Heart right ventricle (tissue), 16 donors: ENCODE data around the gene GMPR. TPM values are rescaled to one million over a fixed set of nuclear protein-coding genes. Genes with fewer than 3 reads are reported as not detected.
A peak's percentile ranks its signal among the peaks of the same experiment; 100 is the strongest.

ENCODE experiments used
- ATAC-seq, 8 donors: fragments of 200-7000 bp; cut with Tn5 transposase; one replicate each; pipeline ENCODE4 v1.9.1; 2020; ENCODE audit warnings: mild to moderate bottlenecking in 8 of 8, moderate library complexity in 8 of 8, moderate number of reproducible peaks in 1 of 8
- DNase-seq, 2 donors: peaks; one replicate each; pipeline ENCODE4 v3.0.0-alpha.2; 2020
- H3K27ac ChIP-seq, 10 donors: fragments of 200-600 bp; sonication (generic) in 2 of 10; one replicate each; pipeline versions ENCODE4 v1.5.0 to v1.8.0; 2020 to 2022; ENCODE audit warnings: mild to moderate bottlenecking in 3 of 10
- H3K27me3 ChIP-seq, 7 donors: fragments of 200-600 bp; one replicate each; pipeline ENCODE4 v1.8.0; 2021 to 2022; ENCODE audit warnings: mild to moderate bottlenecking in 2 of 7
- H3K36me3 ChIP-seq, 9 donors: fragments of 200-600 bp; sonication (generic) in 1 of 9; one replicate each; pipeline versions ENCODE4 v1.5.0 to v1.8.0; 2020 to 2022; ENCODE audit warnings: mild to moderate bottlenecking in 2 of 9
- H3K4me1 ChIP-seq, 9 donors: fragments of 200-600 bp; sonication (generic) in 1 of 9; one replicate each; pipeline versions ENCODE4 v1.5.0 to v1.8.0; 2020 to 2022; ENCODE audit warnings: mild to moderate bottlenecking in 4 of 9
- H3K4me3 ChIP-seq, 10 donors: fragments of 200-600 bp; sonication (generic) in 2 of 10; one replicate each; pipeline versions ENCODE4 v1.5.0 to v1.8.0; 2020 to 2022; ENCODE audit warnings: mild to moderate bottlenecking in 7 of 10, moderate library complexity in 2 of 10
- H3K9me3 ChIP-seq, 11 donors: fragments of 200-600 bp in 10 of 11; sonication (generic) in 2 of 11; one replicate each; pipeline versions ENCODE4 v1.5.0 to v1.8.0; 2013 to 2022; ENCODE audit warnings: mild to moderate bottlenecking in 2 of 11, control low read depth in 1 of 11, moderate library complexity in 1 of 11
- CTCF ChIP-seq, 9 donors: fragments of 200-600 bp; sonication (generic) in 2 of 9; IDR thresholded peaks; one replicate each; pipeline versions ENCODE4 v1.5.0 to v1.8.0; 2021 to 2022; ENCODE audit warnings: antibody characterized with exemption in 9 of 9, mild to moderate bottlenecking in 5 of 9, moderate library complexity in 1 of 9
- WGBS, 2 donors: extraction: QIAGEN DNeasy Blood & Tissue Kit; methylation state at CpG; one replicate each; pipeline ENCODE4 v1.1.7; 2013; ENCODE audit warnings: inconsistent platforms in 1 of 2; 5-methylcytosine and 5-hydroxymethylcytosine counted together
- intact Hi-C, 10 donors: fragments of 100-400 bp; cut with DNase I; formaldehyde crosslinking; loops; one replicate each; pipeline versions ENCODE4 v1.11.1 to v1.14.2; 2022
- polyA plus RNA-seq, 2 donors: library from polyadenylated mRNA; stranded (reverse); fragments of 200-250 nt; gene quantifications; one replicate each; pipeline ENCODE4 v1.2.3, GENCODE V29; 2013
- total RNA-seq, 10 donors: library from RNA; stranded (reverse); fragmentation: NEBNext Ultra II Directional in 3 of 10; extraction: Animal tissue kit (Norgen Biotek cat#: 25700) in 3 of 10; gene quantifications; one replicate each; pipeline versions ENCODE4 v1.2.1 to v1.2.4, GENCODE V29; 2021 to 2023
- donor health status: Arrhythmogenic right ventricular cardiomyopathy.
- donor health status: ischemic (EF 13 %, LVEDD 7.1; RV severe dilation, severe dysfunction).
- donor health status: healthy with polysubstance abuse.
- donor health status: DM: no; HTN: yes; CAD: no.
- donor health status: DM: no; HTN: no; CAD: no.
- donor health status: ischemic (EF 25% LVEDD 6.9; RV normal size, moderate dysfunction).
- donor health status: ischemic (EF 25% LVEDD 5.7; RV mildly dilated, moderate dysfunction).
- donor health status: healthy.
- donor health status: DM: yes; HTN: yes; CAD: no.
- donor health status: Ischemic cardiomyopathy.
- donor health status: ischemic (EF 35%, LVEDD 5.7; RV mildly dilated, moderate dysfunction).
- donor health status: nonischemic (EF 11% LVEDD 7.7; RV severe dilation, severe dysfunction).
- donor health status: DM: yes; HTN: yes; CAD: no.
- donor health status: PGD.
- donor health status: ischemic (EF 29% LVEDD 5.4; RV normal size, mild dysfunction).
- donor health status: nonischemic (EF 23%, LVEDD 6.1; RV moderate dilation, normal function).

Gene GMPR
- total and polyA plus RNA-seq, 12 donors, result 74.1 to 334 (median 104) TPM

DNA sequence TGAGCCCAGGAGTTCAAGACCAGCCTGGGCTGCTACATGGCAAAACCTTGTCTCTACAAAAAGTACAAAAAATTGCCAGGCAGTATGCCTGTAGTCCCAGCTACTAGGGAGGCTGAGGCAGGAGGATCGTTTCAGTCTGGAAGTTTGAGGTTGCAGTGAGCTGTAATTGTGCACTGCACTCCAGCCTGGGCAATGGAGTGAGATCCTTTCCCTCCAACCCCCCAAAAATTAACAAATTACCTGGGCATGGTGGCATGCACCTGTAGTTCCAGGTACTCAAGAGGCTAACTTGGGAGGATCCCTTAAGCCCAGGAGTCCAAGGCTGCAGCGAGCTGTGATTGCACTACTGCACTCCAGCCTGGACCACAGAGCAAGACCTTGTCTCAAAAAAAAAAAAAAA lies 29.4 kb upstream of the GMPR start:
- intact Hi-C loops, result loop anchor here in 3 of 10 donors (5.0 to 10.0 kb wide), 2 partner anchors 77 to 524 kb away; no protein-coding TSS in a partner anchor
- no peak for ATAC-seq
- Histone ChIP-seq H3K9me3 (no peaks in the 10 kb centered on the region), H3K36me3 (no peaks in the 10 kb centered on the region), H3K27ac (no peak overlapping the region), H3K4me1 (peaks cover 0 to 16% (median 8%) of the 10 kb centered on the region in 9 donors), H3K27me3 (peaks cover 0 to 7% (median 0%) of the 10 kb centered on the region in 7 donors), H3K4me3 (no peak overlapping the region)
- no peak for TF ChIP-seq CTCF (IDR thresholded peaks at IDR 0.05)
- WGBS, 2 donors, result 80 to 89% methylated on average over 2 of the region's 2 CpGs
- DNase-seq, result no peak

DNA sequence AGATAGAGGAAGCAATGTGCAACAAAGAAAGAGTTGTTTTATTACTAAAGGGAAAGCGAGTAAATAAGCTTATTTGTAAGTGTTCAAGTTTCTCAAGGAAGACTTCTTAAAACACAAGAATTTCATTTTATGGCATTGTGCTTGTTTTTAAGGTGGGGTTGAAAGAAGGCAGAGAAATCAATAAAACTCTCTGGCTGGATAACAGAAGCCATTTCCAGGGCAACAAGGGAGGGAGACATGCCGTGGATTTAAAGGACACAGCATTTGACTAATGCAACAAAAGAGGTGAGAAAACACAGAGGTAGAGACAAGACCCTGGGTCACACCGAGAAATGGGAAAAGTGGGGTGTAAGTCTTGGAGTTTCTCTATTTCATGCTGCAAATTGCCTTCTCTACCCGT lies 28.8 kb upstream of the GMPR start:
- Histone ChIP-seq H3K36me3 (no peaks in the 10 kb centered on the region), H3K27ac (no peak overlapping the region), H3K4me3 (no peak overlapping the region), H3K4me1 (peaks cover 0 to 18% (median 8%) of the 10 kb centered on the region in 9 donors), H3K27me3 (peaks cover 0 to 7% (median 0%) of the 10 kb centered on the region in 7 donors), H3K9me3 (no peaks in the 10 kb centered on the region)
- no peak for TF ChIP-seq CTCF (IDR thresholded peaks at IDR 0.05)
- 84 to 94% methylated on average over 4 of the region's 4 CpGs for WGBS, 2 donors
- ATAC-seq (no peak), DNase-seq (no peak)
- intact Hi-C loops, result loop anchor here in 3 of 10 donors (5.0 to 10.0 kb wide), 2 partner anchors 77 to 525 kb away; no protein-coding TSS in a partner anchor

- 96 to 99% methylated on average over 4 of the region's 4 CpGs for whole genome bisulfite sequencing, 2 donors
- intact Hi-C loops, result no loop called here
- ATAC-seq, result no peak
These were observed 26.1 kb upstream of the GMPR start for GRCh38 chr6:16212276-16212675.

DNA sequence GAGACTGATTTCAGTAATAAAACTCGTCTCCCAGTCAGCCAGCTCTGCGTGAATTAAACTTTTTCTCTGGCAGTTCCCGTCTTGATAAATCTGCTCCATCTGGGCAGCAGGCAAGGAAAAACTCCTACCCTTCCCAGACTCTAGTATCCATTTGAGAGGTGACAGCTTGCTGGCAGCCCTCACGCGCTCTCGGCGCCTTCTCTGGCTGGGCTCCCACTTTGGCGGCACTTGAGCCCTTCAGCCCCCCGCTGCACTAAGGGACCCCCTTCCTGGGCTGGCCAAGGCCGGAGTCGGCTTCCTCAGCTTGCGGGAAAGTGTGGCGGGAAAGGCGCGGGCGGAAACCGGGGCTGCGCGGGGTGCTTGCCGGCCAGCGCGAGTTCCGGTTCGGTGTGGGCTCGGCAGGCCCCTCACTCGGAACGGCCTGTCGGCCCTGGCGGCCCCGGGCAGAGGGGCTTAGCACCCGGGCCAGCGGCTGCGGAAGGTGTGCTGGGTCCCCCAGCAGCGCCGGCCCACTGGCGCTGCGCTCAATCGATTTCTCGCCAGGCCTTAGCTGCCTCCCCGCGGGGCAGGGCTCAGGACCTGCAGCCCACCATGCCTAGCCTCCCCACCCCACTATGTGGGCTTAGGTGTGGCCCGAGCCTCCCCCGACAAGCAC lies 21.8 kb upstream of the GMPR start:
- Histone ChIP-seq H3K27me3 (peaks cover 0 to 29% (median 5%) of the 10 kb centered on the region in 7 donors), H3K4me3 (peak overlapping the region in 7 of 10 donors; percentile 12 to 37 (median 27)), H3K4me1 (peaks cover 0 to 24% (median 15%) of the 10 kb centered on the region in 9 donors), H3K9me3 (no peaks in the 10 kb centered on the region), H3K27ac (peak overlapping the region in 1 of 10 donors; percentile 14), H3K36me3 (no peaks in the 10 kb centered on the region)
- DNase-seq (peak in 1 of 2 donors; percentile 32), ATAC-seq (peak in 3 of 8 donors; percentile 15 to 40 (median 37))
- 27 to 34% methylated on average over 43 of the region's 43 CpGs for WGBS, 2 donors
- intact Hi-C loops, result no loop called here
- no peak for TF ChIP-seq CTCF (IDR thresholded peaks at IDR 0.05)

More at GRCh38 chr6:16212276-16212675, 26.1 kb upstream of the GMPR start:
- no peak for TF ChIP-seq CTCF (IDR thresholded peaks at IDR 0.05)
- Histone ChIP-seq H3K4me1 (peaks cover 0 to 24% (median 15%) of the 10 kb centered on the region in 9 donors), H3K27me3 (peaks cover 0 to 16% (median 5%) of the 10 kb centered on the region in 7 donors), H3K27ac (no peak overlapping the region), H3K4me3 (no peak overlapping the region), H3K36me3 (no peaks in the 10 kb centered on the region), H3K9me3 (no peaks in the 10 kb centered on the region)
- no peak for DNase-seq
